AG04449 (cell line): ENCODE measurements around the gene ARHGAP10.

Experiments used
- CTCF ChIA-PET: fragments of 350-600 bp; formaldehyde crosslinking; extraction: SDS; loops from one replicate; lab custom pipeline; 2021; ENCODE audit warnings: antibody characterized with exemption; lab: Yijun Ruan, JAX
- POLR2A ChIA-PET: fragments of 400-600, 350-600 bp; formaldehyde crosslinking; extraction: SDS; loops from one replicate; lab custom pipeline; 2020; ENCODE audit warnings: antibody characterized with exemption, inconsistent platforms; lab: Yijun Ruan, JAX
- DNase-seq: peaks from one replicate; pipeline ENCODE4 v3.0.0-alpha.2; 2010; ENCODE audit warnings: low read depth, low spot score
- H3K4me3 ChIP-seq: 2 replicates; pipeline ENCODE4 v1.5.1; 2011; ENCODE audit warnings: low read depth, mild to moderate bottlenecking, control low read depth, low read length
- TF ChIP-seq, protein P1 (sequence below): IDR thresholded peaks from one replicate; pipeline ENCODE4 v1.5.1; 2011; ENCODE audit warnings: mild to moderate bottlenecking, moderate library complexity, low read length, control low read depth, inconsistent platforms; ENCODE audit not compliant: insufficient read depth; ENCODE audit errors: missing control alignments

Gene ARHGAP10

DNA sequence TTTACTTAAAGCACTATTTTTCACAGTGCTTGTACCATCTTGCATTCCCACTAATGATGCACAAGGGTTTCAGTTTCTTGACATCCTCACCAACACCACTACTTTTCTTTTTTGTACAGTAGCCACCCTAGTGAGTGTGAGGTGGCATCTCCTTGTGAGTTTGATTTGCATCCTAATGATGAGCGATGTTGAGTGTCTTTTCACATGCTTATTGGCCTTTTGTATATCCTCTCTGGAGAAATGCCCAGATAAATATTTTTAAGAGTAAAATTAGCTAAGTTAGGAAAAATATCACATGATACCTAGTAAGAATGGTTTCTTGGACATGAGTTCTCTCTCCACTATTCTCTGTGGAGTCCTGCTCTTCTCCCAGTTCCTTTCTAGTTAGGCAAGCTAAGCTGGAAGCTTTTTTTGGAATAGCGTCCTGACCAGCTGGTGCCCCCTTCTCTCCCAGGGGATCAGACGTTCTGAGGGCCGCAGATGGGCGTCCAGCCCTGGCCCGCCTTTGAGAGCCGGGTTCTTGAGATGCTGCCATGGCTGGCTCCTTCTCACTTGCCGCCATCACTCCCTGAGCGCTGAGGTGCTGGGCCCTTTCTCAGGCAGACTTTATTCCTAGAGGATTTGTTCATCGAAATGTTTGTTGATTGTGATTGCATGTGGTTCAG lies 132.1 kb downstream of the ARHGAP10 start:
- ChIA-PET POLR2A (interaction anchor here (0.5 kb wide), 1 partner anchor 215 kb away, joined by 3 read pairs; no protein-coding TSS in a partner anchor), CTCF (interaction anchor here (0.7 to 13.9 kb wide), 19 partner anchors 8 to 274 kb away, joined by 3 to 421 read pairs (median 51); partner anchors contain the start of genes ARHGAP10, PRMT9 and TMEM184C)
- no peak for DNase-seq
- TF ChIP-seq, protein P1, sequence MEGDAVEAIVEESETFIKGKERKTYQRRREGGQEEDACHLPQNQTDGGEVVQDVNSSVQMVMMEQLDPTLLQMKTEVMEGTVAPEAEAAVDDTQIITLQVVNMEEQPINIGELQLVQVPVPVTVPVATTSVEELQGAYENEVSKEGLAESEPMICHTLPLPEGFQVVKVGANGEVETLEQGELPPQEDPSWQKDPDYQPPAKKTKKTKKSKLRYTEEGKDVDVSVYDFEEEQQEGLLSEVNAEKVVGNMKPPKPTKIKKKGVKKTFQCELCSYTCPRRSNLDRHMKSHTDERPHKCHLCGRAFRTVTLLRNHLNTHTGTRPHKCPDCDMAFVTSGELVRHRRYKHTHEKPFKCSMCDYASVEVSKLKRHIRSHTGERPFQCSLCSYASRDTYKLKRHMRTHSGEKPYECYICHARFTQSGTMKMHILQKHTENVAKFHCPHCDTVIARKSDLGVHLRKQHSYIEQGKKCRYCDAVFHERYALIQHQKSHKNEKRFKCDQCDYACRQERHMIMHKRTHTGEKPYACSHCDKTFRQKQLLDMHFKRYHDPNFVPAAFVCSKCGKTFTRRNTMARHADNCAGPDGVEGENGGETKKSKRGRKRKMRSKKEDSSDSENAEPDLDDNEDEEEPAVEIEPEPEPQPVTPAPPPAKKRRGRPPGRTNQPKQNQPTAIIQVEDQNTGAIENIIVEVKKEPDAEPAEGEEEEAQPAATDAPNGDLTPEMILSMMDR = no peak
- H3K4me3 ChIP-seq = no peak overlapping the region

DNA sequence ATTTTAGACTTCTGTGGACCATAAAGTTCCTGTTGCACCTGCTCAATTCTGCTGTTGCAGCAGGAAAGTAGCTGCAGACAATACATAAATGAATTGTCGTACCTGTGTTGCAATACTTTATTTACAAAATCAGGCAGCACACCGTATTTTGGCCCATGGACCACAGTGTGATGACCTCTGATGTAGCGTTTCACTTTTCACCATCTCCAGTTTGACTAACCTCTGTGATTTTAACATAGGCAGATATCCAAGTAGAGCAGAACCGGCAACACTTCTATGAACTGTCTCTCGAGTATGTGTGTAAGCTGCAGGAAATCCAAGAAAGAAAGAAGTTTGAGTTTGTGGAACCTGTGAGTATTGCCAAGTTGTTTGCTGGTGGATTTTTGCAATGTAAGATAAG lies 132.7 kb downstream of the ARHGAP10 start:
- CTCF ChIA-PET = interaction anchor here (0.7 to 13.9 kb wide), 32 partner anchors 8 to 845 kb away, joined by 3 to 421 read pairs (median 19); partner anchors contain the start of genes ARHGAP10, PRMT9 and TMEM184C
- H3K4me3 ChIP-seq = no peak overlapping the region
- TF ChIP-seq, protein P1 = no peak
- no peak for DNase-seq
- POLR2A ChIA-PET = no interaction called here

GRCh38 chr4:147865926-147866325 lies 134.0 kb downstream of the ARHGAP10 start:
- CTCF ChIA-PET = interaction anchor here (0.6 to 13.9 kb wide), 69 partner anchors 9 to 847 kb away, joined by 3 to 421 read pairs (median 10); partner anchors contain the start of genes ARHGAP10, PRMT9 and TMEM184C
- POLR2A ChIA-PET = interaction anchor here (2.9 kb wide), 1 partner anchor 133 kb away, joined by 13 read pairs; the partner anchor contains the start of gene ARHGAP10
- TF ChIP-seq, protein P1 = no peak
- DNase-seq = no peak
- no peak overlapping the region for H3K4me3 ChIP-seq

GRCh38 chr4:147866532-147867271 lies 134.8 kb downstream of the ARHGAP10 start:
- CTCF ChIA-PET = interaction anchor here (0.6 to 13.9 kb wide), 104 partner anchors 8 to 848 kb away, joined by 3 to 421 read pairs (median 6); partner anchors contain the start of genes ARHGAP10, PRMT9 and TMEM184C
- TF ChIP-seq, protein P1 = peak; percentile 89
- POLR2A ChIA-PET = interaction anchor here (0.6 to 2.9 kb wide), 3 partner anchors 134 to 222 kb away, joined by 3 to 13 read pairs (median 4); partner anchors contain the start of genes ARHGAP10 and PRMT9
- H3K4me3 ChIP-seq = no peak overlapping the region
- peak; percentile 55 for DNase-seq

DNA sequence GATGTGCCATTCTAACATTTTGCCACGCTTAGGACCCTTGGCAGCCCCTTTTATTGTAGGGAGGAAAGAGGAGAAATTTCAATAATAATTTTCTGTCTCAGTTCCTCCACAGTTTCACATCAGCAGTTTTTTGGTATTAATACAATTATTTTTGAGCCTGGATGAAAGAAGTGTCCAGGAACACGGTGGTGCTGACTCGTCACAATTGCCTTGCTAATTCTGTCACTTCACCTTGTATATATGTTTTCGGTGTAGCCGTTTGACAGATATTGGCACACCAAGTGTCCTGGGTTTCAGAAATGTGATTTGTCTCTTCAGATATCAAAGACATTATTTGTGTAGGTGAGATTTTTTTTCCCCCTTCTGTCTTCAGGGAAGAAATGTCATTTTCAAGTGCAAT lies 142.2 kb downstream of the ARHGAP10 start:
- CTCF ChIA-PET = interaction anchor here (2.2 kb wide), 1 partner anchor 8 kb away, joined by 23 read pairs; no protein-coding TSS in a partner anchor
- POLR2A ChIA-PET = no interaction called here
- TF ChIP-seq, protein P1 = no peak
- no peak for DNase-seq
- H3K4me3 ChIP-seq = no peak overlapping the region
